Activated CD8-positive, alpha-beta memory T cell treated with anti-CD3 and anti-CD28 coated beads, Interleukin-2, amount 50 U/mL, for 24 hours (primary cell): ENCODE data around the gene DCST2.

ENCODE experiments used
- DNase-seq: peaks from one replicate; pipeline ENCODE4 v3.0.0-alpha.2; 2020; ENCODE audit errors: extremely low read depth

The DCST2 gene

GRCh38 chr1:155010211-155010918 is 23.2 kb downstream of the DCST2 start:
- DNase-seq, result no peak

GRCh38 chr1:155009742-155010141 is 23.8 kb downstream of the DCST2 start:
- DNase-seq, result no peak

- no peak for DNase-seq
Measured at GRCh38 chr1:155009221-155009711, 24.3 kb downstream of the DCST2 start.

DNA sequence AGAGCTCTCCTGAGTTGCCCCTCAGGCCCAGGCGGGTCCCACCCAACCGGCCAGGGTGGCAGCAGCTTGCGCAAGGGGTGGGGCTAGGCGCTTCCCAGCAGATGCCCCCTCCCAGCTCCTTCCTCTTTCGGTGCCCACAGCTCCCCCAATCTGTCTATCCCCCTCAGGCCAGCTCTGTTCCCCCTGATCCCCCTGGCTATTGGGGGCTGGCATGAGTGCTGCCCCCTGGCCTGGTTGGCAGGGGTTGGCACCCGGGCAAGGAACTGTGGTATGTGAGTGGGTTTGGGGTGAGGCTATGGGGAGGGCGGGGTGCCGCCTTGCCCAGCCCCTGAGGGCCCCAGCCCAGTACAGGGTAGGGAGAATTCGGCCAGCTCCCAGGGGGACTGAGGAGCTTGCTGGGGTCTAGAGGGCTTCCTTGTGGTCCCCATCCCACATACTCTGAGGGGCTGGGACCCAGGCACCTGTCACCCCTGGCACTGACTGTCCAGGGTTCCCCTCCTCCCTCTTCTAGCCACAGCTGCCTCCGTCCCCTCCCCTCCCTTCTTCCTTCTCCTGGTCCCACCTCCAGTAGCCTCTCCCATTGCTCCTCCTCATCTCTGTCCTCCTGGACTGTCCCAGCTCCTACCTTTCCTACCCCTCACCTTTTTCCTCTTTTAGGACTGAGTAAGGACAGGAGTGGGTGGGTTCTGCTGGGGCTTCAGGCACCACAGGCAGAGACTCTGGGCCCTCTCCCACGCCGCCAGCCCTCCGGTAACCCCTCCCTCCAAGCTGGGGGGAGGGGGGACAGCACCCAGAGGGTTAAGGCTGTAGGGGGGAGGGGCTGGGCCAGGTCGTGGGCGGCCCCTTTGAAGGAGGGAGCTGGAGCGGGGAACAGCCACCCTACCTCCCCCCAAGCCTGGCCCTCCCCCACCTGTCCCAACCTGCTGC is 25.3 kb downstream of the DCST2 start:
- no peak for DNase-seq

GRCh38 chr1:155007251-155007828 is 26.2 kb downstream of the DCST2 start:
- DNase-seq, result no peak

DNA sequence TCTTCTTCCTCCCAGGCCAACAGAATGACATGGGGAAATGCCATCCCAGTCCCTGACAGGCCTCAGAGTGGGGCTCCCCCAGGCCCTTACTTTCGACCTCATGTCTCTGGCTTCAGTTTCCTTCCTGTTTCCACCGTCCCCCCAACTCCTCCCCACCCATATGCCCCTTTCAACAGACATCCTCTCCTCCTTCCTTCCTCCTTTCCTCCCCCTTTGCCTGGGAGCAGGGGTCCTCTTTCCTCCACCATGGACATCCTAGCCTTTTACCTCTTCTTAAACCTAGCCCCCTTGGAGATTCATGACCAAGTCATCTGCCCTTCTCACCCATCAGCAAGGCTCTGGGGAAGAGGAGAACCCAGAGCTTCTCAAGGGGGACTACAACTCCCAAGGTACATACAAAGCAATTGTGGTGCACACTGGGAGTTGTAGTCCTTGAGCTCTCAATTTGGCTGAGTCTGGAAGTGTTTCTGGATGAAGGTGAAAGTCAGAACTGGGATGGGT is 26.9 kb downstream of the DCST2 start:
- DNase-seq, result no peak

DNA sequence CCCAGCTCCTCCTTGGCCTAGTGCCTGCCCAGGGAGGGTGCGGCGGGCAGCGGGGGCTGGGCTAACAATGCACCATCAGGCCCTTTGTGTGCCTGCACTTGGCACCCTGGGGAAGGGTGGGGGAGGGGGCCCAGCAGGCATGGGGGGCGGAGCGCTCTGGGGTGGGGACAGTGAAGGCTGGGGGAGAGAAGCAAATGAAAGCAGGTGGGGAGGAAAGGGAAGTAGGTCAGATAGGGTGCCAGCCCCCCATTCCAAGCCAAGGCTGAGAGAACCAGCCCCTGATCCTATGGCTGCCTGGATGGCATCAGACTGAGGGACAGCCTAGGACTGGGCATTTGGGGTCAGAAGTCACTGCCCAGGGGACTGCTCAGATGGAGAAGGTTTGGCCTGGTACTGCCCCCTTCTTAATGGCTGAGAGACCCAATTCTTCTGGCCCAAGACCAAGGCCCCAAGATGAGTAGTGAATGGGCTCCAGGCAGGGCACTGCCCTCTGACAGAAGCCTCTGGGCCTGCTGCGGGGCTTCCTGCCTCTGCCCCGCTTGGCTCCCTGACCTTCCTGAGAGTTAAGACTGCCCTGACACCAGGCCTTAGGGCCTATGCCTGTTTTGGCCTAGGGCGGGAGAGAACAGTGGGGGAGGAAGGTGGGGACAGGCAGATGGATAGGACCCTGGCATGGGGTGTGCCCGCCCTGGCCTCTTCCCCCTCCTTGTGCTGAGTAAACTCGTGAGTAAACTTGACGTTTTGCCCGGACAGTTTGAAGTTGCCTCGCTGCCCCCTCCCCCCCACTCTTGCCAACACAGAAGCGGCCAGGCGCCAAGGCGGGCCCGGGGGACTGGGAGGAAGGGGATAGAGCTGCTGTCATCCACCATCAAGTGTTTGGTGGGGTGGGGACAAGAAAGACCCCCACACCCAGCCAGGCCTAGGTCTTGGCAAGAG is 28.2 kb downstream of the DCST2 start:
- DNase-seq, result no peak

DNA sequence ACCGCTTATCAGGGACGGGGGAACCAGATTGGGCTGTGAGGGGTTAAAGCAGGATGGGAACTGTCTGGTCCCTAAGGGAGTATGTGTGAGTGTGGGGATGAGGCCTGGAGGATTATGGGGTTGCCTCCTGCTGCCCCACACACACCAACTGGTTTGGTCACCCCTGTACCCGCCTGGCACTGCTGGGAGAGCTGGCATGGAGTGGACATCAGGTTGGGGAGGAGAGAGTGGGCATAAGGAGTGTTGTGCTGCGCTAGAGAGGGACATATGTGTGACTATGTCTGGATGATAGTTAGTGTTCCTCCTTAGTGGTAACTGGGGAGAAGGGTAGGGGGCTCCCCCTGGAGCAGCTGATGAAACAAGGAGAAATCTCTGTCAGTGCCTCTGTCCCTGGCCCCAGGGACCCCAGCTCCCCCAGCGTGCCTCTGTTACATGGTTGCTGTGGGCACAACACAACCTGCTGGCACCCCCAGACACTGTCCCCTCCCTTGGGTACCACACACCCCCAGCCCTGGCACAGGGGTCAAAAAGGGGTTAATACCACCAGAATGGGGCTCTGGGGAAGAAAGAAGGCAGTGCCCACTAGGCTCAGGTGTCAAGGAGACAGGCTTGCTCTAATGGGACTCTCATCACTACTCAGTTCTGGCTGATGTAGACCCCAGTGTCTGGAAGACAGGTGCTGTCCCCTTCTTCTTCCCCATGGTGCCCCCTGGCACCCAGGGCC is 29.1 kb downstream of the DCST2 start:
- no peak for DNase-seq

GRCh38 chr1:155003766-155004351 is 29.7 kb downstream of the DCST2 start:
- DNase-seq, result no peak

- DNase-seq, result no peak
Measured at GRCh38 chr1:155003227-155003765, 30.3 kb downstream of the DCST2 start.

DNA sequence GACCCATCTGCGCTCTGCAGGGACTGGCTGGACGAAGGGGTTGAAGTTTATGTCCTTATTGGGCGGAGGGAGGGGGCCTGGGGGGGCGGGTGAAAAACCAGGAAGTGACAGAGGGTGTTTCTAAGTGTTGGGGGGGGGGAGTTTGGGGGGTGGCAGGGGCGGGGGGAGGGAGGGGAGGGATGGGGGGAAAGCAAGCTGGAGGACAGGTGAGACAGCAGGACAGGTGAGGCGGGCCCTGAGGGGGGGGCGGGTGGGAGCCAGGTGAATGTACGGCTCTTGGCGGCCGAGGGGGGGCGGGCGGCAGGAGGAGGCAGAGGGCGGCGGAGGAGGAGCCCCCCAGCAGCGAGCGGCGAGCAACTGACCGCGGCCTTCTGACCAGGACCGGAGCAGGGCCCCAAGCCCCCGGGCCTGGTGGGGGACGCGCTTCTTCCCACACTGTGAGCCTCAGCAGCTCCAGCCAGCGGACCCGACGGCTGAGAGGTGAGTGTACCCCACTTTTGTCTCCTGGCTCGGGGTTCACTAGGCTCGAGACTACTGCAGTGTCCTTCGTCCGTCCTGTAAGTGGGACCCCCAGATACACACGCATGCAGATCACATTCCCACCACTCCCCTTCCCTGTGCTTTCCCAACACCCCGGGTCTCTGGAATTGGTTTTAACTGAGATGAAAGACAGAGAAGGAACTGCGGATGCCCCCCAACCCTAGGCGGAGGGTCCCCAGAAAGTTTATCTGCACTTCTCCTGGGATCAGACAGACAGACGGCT is 30.9 kb downstream of the DCST2 start, which contains the start of gene ZBTB7B:
Gene ZBTB7B, plus strand, starts transcription at position 339 of the 763 bp plus-strand sequence. CDS start 11,859 bp downstream, outside the sequence.
- no peak for DNase-seq

- DNase-seq, result peak; percentile 98
Measured at GRCh38 chr1:155001675-155002463, 31.7 kb downstream of the DCST2 start.

DNA sequence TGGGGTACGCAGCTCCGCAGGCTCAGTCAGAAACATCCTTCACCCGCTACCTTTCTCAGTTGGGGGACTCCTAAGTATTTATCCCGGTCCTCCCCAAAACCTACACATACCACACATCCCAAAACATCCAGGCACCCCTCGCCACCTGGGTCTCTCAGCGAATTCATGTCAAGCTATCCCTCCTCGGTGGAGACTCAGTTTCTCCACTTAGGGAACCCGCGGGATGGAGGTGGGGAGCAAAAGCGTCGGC is 32.2 kb downstream of the DCST2 start:
- DNase-seq, result no peak

GRCh38 chr1:155000726-155001424 is 32.7 kb downstream of the DCST2 start:
- peak; percentile 58 for DNase-seq

DNA sequence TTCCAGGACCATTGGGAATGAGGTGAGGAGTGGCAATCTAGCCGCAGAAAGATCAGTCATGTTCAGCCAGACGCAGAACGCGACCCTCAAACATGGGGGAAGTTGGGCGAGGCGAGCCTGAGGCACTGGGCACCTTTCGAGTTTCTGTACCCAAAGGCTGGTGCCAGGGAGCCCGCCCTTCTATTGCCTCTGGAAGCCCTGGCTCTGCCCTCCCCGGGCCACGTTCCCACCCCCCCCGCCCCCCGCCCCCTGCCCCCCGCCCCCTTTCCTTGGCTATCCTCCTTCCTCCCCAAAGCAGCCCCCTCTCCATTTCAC is 33.2 kb downstream of the DCST2 start:
- DNase-seq, result no peak

- DNase-seq, result no peak
Measured at GRCh38 chr1:154999571-155000410, 33.8 kb downstream of the DCST2 start.
